SKM-1 treated with dmso at 0.1 percent for 144 hours (cell line): ENCODE results near the gene EXOG.

Experiments
- DNase-seq: peaks from one replicate; lab custom pipeline; 2025; ENCODE audit not compliant: unreplicated experiment; lab: John Stamatoyannopoulos, UW

EXOG gene

DNA sequence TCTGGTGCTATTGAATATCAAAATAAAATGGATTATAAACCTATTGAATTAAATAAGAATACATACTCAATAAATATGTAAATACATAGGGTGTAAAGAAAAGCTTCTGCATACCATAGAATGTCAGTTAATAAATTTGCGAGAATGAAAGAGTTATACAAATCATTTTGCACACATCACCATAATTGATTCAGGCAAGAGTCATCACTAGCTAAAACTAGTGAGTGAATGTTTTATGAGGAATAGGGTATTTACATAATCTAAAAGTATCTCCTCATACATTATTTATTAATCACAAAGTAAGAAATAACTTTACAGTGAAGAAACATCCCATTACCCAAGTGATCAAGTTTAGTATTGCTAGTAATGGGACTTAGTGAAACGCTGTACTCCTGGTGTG is 13.6 kb downstream of the EXOG start:
- no peak for DNase-seq

DNA sequence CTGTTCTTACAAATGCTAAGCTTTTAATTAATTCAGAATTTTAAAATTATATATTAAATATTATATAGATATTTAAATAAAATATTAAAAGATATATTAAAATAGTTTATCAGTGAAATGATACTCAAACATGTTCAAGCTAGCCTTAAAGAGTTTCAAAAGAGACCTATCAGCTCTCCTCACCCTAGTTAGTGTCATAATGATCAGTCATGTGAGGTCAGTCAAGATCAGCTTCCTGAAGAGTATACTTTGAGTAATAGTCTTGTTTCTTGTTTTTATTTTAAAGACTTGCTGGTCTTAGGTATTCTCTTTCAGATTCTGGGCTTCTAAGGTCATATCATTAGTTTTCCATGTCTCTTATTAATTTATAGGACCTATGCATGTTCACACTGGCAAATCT is 14.5 kb downstream of the EXOG start:
- no peak for DNase-seq

DNA sequence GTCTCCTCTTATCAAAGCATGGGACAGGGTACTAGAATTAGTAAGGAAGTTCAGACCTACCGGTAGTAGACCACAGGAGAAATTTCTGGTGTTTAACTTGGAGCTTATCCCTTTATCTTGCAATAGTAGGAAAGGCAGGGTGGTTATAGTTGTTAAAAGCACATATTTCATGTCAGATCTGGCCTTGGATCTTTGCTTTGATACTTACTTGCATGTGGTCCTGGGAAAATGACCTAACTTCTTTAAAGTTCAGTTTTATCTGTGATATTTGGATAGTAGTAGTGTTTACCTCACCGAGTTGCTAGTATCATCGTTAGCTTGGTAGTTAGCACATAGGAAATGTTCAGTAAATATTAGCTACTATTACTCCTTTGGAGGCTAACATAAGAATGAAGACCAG is 15.4 kb downstream of the EXOG start:
- DNase-seq, result no peak

DNA sequence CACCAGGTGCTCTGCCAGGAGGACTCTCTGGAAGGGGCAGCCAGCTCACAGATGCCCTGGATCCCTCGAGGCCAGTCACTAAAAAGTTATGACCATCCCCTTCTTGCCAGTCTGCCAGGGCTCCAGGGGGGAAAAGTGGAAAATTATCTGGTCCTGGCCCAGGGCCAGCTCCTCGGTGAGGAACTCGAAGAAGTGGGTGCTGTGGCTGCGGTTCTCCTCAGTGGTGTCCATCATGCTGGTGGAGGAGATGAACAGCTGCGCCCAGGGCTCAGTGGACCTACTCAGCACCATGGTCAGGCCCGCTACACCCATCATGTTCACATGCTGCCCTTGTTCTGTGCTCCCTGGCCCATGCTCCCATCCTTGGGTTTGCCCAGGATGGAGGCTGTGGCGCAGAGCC is 19.2 kb downstream of the EXOG start:
- no peak for DNase-seq

DNA sequence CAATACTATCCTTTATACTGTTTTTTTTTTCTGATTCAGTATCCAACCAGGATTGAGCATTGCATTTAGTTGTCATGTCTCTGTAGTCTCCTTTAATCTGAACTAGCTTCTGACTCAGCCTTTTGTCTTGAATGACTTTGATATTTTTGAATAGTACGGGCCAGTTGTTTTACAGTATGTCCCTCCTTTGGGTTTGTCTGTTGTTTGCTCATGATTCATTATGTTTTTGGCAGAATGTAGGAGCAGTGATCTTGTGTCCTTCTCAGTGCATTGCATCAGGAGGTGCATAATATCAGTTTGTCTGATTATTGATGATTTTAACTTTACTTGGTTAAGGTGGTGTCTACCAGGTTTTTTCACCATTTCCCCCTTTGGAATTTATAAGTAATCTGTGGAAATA is 20.5 kb downstream of the EXOG start:
- no peak for DNase-seq

DNA sequence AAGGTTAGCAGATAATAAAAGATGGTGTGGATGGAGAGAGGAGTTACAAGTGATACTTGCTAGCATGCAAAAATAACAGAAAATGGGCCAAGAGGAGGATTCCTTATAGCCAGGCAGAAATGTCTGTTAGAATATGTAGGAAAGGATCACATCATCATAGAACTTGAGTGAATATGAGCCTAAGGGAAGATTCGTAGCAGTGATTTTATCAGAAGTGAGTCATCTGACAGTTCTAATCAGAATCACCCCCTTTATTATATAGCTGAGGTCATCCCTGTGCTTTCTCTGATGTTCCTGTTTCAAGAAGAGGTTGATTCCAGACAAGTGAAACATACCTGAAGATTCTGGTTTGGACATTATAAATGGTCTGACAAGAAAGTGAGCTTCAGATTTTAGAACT is 22.9 kb downstream of the EXOG start:
- DNase-seq, result no peak

DNA sequence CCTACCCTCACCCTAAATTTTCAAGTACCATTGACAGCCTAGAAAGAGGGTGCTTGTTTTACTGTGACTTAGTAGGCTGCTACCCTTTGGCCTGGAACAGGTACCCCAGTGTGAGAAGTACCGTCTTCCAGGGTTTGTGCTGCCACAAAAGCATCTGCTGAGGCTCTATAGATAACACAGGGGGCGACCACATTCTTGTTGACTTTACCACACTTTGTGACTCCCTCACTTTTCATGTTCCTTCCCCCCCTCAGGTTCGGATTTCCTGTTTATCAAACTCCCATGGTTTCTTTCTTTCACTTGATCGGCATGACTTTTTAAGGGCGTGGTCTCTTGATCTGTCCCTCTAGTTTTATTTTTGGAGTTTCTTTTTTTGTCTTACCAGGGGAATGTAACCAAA is 23.5 kb downstream of the EXOG start:
- DNase-seq, result no peak

DNA sequence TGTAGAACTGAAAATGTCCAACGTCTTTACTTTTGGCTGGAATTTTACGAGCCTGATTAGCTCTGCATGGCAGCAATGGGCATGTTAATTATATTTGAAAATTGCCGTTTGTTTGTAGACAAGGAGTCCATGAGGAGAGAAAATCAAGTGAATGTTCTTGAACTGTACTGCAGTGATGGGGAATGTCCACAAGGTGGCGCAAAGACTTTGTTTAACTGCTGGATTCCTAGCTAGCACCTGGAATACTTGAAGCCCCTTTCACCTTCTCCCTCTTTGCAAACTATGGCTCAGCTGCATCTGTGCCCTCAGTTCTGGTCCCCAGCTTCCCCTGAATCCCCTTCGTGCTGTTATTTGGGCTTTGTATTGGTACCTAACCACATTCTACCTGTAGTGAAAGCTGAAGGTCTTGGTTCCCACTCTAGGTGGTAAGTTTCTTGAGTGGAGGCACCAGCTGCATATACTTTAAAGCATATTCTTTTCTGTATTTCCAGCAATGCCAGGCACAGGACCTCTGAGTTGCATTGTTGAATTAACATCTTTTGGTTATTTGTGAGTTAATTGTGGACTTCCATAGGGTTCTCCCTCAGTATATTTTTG is 25.3 kb downstream of the EXOG start:
- DNase-seq, result peak; percentile 57

DNA sequence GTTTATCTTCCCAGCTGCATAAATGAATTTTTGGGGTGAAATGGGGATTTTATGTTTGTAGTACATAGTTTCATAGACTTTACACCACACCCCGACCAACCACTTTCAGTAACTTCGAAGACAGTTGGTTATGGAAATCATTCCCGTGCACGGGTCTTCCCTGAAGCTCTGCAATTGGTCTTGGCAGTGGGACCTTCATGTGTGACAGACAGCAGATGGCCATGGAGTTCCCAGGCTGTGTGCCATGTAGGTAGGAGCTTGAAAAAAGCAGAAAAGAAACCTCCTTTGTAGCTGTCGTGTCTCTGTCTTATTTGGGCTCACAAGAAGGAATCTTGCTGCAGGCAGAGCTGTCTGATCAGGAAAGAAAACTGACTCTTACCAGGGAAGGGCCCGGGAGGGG is 25.9 kb downstream of the EXOG start:
- DNase-seq, result no peak

DNA sequence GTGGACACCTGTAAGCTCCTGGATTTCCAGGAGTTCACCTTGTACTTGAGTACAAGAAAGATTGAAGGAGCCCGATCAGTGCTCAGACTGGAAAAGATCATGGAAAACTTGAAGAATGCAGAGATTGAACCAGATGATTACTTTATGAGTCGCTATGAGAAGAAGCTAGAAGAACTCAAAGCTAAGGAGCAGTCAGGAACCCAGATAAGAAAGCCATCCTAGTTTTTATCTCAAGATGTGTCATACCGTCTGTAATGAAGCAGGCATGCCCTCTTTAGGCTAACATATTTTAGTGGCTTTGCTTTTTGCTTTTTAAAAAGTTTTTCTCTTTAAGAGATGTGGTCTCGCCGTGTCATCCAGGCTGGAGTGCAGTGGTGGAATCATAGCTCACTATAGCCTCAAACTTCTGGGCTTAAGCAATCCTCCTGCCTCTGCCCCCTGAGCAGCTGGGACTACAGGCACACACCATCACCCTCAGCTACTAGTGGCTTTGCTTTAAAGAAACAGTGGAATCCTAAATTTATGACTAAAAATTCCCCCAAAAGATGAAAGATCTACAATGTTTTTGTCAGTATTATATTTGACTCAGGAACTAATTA is 28.1 kb downstream of the EXOG start:
- no peak for DNase-seq

DNA sequence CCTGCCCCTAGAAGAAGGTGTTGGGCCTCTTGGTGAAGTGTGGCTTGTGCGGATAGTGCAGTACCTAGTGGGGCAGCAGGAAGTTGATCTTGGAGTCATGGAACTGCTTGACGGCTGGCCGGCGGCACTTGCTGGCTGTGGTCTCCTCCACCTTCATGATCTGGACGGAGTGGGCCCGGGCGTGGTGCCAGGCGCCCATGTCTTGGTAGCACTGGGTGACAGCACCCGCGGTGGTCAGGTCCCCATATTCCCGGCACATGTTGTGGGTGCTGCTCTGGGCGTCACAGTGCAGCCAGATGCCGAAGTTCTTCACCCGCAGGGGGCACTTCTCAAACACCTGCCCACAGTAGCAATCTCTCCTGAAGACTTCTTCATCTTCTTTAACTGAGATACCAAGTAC is 30.7 kb downstream of the EXOG start:
- DNase-seq, result no peak

DNA sequence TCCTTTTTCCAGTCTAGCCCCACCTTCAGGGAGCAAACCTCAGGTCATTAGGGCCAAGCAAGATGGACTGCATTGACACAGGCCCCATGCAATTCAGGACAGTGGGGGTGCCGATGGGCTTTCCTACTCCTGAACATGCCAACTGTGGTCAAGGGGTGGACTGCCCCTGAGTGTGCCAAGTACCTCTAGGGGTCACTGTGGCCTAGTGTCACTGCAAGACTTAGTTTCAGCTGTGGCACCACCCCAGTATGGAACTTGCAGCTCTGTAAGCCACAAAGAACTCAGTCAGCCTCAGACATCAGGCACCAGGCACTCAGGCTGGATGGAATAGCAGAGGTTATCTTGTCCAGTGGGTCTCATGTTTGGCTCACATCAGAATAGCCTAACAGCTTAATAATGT is 32.3 kb downstream of the EXOG start:
- DNase-seq, result no peak

DNA sequence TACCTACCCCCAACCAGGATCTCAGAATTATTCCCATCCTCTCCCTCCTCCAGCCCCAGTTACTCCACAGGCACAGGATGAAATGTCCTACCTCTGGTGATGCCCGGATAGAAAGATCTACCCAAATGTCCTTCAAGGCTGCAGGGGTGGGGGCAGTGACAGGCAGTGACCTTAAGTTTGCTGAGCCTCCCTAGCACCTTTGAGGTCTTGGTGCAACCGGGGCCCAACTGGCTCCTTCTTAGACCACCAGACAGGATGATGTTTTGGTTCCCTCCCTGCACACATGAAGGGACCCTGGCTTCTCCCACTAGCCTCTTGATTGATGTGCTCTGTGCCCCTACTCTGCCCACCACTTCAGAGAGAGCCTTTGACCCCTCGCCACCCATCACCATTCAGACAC is 36.4 kb downstream of the EXOG start:
- DNase-seq, result no peak

DNA sequence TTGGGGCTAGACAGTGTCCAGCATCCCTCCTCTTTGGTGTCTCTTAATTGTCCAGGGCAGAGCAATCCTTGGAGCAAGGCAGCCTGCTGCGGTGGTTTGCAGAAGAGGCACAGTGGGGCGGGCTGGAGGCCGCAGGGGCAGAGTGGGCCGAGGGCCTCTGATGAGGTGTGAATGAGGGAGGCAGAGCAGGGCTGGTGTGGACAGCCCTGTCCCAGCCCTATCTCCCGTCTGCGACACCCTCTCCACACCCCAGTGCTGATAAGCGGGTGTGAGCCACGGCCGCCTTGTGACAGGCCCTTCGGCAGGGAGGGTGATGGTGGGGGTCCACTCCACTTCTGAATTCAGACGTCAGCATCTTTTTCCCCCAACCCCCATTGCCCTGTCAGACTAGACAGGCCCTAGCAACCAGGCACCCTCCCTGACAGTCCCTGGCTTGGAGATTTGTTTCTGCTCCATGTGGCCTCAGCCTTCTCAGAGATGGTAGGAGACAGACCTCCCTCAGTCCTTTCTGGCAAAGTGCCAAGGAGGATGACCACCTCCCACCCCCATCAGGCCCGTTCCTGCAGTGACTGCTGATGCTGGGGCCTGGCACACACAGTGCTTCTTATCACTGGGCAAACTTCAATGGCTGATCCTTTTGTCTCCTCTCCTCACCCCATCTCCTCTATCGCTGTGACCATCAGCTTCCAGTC is 37.3 kb downstream of the EXOG start:
- no peak for DNase-seq

DNA sequence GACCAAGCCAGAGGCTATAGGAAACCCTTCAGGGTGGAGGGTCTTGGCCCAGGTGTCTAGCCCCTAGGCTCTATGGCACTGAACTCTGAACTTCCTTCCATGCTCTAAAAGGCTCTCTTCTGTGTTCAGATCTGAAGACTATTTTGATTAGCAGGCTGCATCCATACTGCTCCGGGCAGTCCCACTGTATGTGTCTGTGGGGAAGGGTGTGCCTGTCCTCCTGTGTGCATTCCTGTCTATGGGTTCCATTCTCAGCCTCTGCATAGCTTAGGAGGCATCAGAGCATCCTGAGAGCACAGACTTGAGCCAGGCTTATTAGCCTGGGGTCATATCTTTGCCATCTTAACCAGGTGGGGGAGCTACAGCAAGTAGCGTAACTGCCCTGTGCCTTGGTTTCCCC is 38.0 kb downstream of the EXOG start:
- DNase-seq, result no peak

DNA sequence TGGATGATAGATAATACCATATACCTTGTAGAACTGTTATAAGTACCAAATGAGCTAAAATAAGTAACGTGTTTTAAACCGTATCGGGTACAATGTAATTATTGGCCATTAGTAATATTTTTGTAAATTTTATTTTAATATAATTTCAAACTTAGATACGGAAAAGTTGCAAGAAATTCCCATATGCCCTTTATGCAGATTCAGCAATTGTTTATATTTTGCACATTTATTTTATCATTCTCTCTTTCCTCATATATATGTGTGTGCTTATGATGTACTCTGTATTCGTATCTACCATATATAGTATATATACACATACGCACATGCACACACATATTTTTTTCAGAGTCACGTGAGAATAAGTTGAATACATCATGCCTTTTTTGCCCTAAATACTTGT is 38.5 kb downstream of the EXOG start:
- DNase-seq, result no peak

DNA sequence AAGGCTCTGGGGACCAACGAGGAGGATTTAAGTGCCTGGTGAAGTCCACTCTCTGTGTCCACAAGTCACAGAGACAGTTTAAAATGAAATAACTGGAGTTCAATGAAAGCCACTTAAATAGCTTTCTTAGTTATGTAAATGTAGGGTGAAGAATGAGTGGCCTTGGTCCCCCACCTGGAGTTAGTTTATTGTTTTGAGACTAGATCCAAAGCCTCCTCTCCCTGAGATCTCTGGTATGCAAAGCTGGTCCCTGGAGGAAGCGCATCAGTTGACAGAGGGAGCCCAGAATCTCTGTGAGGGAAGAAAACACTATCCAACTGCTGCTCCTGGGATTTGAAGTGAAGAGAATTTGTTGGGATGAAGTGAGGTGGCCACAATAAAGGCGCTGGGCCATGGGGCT is 40.5 kb downstream of the EXOG start:
- DNase-seq, result no peak

DNA sequence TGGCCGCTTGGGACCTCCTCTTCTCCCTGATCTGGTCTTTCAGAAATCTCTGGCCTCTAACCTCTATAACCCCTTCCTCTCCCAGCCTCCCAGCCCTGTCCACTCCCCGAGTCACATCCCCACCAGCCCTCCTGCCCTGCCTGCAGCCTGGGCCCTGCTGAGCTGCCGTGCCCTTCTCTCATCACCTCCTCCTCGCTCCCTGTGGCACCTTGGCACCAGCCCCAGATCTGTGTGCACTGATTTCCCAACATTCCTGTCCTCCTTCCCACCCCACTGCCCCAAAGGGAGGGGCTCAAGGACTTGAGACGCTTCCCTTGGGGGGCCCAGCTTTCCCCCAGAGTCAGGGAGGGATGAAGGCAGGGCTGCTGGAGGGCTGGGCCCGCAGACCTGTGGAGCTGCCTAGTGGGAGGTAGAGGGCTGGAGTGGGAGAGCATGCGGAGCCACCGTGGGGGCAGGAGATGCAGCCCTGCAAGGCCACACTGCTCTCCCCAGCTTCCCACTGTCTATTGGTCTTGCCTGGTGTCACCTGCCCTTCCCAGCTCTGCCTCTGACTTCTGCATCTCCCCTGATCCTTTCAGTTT is 42.7 kb downstream of the EXOG start:
- DNase-seq, result no peak

DNA sequence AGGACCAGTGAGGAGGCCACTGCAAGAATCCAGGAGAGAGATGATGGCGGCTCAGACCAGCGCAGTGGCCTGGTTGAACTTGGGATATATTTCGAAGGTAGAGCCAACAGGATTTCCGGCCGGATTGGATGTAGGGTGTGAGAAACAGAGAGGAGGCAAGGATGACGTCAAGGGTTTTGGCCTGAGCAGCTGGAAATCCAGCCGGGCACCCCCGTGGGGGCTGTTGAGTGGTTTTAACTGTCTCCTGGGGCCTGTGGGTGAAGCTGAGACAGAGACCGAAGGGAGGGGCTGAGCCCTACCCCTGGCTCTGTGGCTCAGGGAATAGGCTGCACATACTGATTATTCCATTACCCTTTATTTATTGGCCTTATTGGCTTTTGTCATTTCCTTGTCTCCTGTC is 45.7 kb downstream of the EXOG start:
- DNase-seq, result no peak

DNA sequence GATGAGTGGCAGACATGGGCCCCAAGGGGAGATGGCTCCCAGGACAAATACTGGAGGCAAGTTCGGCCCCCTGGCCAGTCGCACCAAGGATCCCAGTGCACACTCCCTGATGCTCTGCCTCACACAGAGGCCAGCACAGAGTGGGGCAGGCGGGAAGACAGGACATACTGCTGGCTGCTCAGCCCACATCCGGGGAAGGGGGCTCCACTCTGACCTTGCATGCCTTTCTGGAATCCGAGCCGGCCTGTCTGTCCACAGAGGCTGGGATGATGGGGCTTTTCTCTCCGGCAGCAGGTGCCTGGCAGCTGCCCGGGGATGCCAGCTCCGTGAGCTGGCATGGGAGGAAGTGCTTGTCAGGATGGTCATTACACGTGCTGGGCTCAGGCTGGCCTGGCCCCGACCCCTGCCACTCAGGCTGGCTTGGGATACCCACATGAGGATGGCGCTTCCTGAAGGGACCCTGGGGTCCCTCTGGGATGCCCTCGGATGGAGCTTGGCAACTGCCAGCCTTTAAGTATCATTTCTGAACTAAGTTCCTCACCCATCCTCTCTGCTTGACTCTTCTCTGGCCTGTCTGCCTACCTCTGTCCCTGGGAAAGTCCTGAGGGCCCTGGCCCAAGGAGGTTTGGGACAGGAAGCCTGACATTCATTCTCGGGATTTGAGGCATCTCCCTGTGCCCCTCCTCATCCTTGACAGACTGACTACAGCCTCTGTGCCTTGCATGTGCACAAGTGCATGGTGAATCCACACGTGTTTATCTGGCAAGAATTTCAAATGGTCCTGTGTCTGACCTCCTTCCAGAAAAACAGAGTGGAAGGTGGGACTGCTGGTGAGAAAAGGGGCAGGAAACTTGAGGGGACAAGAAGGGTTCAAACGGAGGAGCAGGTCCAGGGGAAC is 46.5 kb downstream of the EXOG start:
- no peak for DNase-seq

DNA sequence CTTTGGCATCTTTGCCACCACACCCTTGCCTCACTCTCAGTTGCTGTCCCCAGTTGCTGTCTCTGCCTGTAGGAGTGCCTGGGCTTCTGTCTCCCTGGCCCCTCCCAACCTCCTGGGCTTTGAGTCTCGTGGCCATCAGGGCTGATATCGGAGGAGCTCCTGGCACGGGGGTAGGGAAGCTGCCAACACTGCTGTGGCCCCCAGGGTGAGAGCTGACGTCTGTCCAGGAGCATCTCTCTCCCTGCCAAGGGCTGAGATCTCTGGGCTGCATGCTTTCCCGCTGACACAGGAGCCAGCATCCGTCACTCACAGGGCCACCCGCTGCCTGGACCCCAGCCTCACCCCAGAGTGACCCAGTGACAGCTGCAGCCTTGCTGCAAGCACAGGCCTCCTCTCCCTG is 47.4 kb downstream of the EXOG start:
- DNase-seq, result no peak

DNA sequence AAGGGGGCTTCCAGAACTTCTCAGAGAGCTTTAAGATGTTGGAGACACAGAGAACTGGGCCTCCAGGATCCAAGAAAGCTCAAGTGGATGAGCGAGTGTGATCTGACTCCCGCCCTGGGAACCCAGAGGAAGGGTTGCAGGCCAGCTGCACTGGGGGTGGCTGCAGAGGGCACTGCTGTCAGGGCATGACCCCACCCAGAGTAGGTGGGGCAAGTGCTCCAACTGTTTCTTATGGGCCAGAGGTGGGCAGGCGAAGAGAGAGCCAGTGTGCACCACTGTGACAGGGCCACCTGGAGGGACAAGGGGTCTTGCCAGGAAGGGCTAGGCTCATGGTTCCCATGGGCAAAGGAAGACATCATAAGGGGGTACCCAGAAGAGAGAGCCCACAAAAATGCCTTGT is 48.8 kb downstream of the EXOG start:
- no peak for DNase-seq
